CD4-positive, alpha-beta T cell treated with Interleukin-1 beta for 1 hour (primary cell): ENCODE data around the gene KCNMA1.
"Not testable (repeated sequence)": the region's sequence is repeated elsewhere in the genome, so short reads cannot be mapped to it uniquely, and the experiment has no call there.

Source experiments
- DNase-seq, 2 donors: peaks; one replicate each; pipeline ENCODE4 v3.0.0-alpha.2; 2020 to 2022

The KCNMA1 gene

GRCh38 chr10:77578583-77579227 is 58.9 kb downstream of the KCNMA1 start:
- DNase-seq: no peak

- no peak for DNase-seq
Observed at GRCh38 chr10:77577666-77578229, 59.9 kb downstream of the KCNMA1 start.

- no peak for DNase-seq
Observed at GRCh38 chr10:77576444-77577032, 61.1 kb downstream of the KCNMA1 start.

- DNase-seq: no peak
Observed at GRCh38 chr10:77576007-77576367, 61.6 kb downstream of the KCNMA1 start.

GRCh38 chr10:77575271-77576006 is 62.2 kb downstream of the KCNMA1 start:
- no peak for DNase-seq

- no peak for DNase-seq
Observed at GRCh38 chr10:77574438-77574837, 63.2 kb downstream of the KCNMA1 start.

GRCh38 chr10:77572520-77572919 is 65.1 kb downstream of the KCNMA1 start:
- not testable (repeated sequence) for DNase-seq

- no peak for DNase-seq
Observed at GRCh38 chr10:77571490-77571889, 66.1 kb downstream of the KCNMA1 start.

GRCh38 chr10:77566914-77567566 is 70.6 kb downstream of the KCNMA1 start:
- DNase-seq: no peak

GRCh38 chr10:77566236-77566635 is 71.4 kb downstream of the KCNMA1 start:
- DNase-seq: no peak

- DNase-seq: no peak
Observed at GRCh38 chr10:77565590-77566023, 72.0 kb downstream of the KCNMA1 start.

GRCh38 chr10:77564731-77565589 is 72.6 kb downstream of the KCNMA1 start:
- no peak for DNase-seq

- no peak for DNase-seq
Observed at GRCh38 chr10:77563638-77564270, 73.9 kb downstream of the KCNMA1 start.

GRCh38 chr10:77562742-77563141 is 74.9 kb downstream of the KCNMA1 start:
- DNase-seq: no peak

GRCh38 chr10:77561991-77562390 is 75.6 kb downstream of the KCNMA1 start:
- no peak for DNase-seq

GRCh38 chr10:77560471-77560870 is 77.1 kb downstream of the KCNMA1 start:
- DNase-seq: no peak

- no peak for DNase-seq
Observed at GRCh38 chr10:77560052-77560451, 77.6 kb downstream of the KCNMA1 start.

- DNase-seq: no peak
Observed at GRCh38 chr10:77556990-77557601, 80.5 kb downstream of the KCNMA1 start.

- no peak for DNase-seq
Observed at GRCh38 chr10:77555591-77556212, 81.9 kb downstream of the KCNMA1 start.

- no peak for DNase-seq
Observed at GRCh38 chr10:77554996-77555397, 82.6 kb downstream of the KCNMA1 start.

GRCh38 chr10:77553966-77554365 is 83.6 kb downstream of the KCNMA1 start:
- no peak for DNase-seq
